Calu3 (cell line): Measurements from ENCODE around the gene NRIP3. TPM values are rescaled to one million over a fixed set of nuclear protein-coding genes. Genes with fewer than 3 reads are reported as not detected.

Source experiments
- BruUV-seq: library from RNA; stranded (reverse); fragments of 400-500 nt; replicated peaks from 2 replicates; lab custom pipeline; 2021; lab: Mats Ljungman, UMichigan
- CTCF ChIA-PET: fragments of 300-600 bp; sonication (Branson Sonifier 250); formaldehyde crosslinking; loops from one replicate; lab custom pipeline; 2022; ENCODE audit warnings: antibody characterized with exemption; lab: Charles Lee
- DNase-seq: peaks from one replicate; pipeline ENCODE4 v3.0.0; 2022
- H3K27ac Mint-ChIP-seq: one replicate; pipeline ENCODE4 v1.8.0; 2022; ENCODE audit warnings: mixed read lengths; ENCODE audit not compliant: unreplicated experiment
- H3K27me3 Mint-ChIP-seq: one replicate; pipeline ENCODE4 v1.8.0; 2022; ENCODE audit warnings: mixed read lengths; ENCODE audit not compliant: unreplicated experiment
- H3K36me3 Mint-ChIP-seq: one replicate; pipeline ENCODE4 v1.8.0; 2022; ENCODE audit warnings: mild to moderate bottlenecking, moderate library complexity, mixed read lengths; ENCODE audit not compliant: insufficient read depth, unreplicated experiment
- H3K4me1 Mint-ChIP-seq: one replicate; pipeline ENCODE4 v1.8.0; 2022; ENCODE audit warnings: mild to moderate bottlenecking, low read depth, mixed read lengths; ENCODE audit not compliant: unreplicated experiment
- H3K4me3 Mint-ChIP-seq: one replicate; pipeline ENCODE4 v1.8.0; 2022; ENCODE audit warnings: mild to moderate bottlenecking, low read depth, moderate library complexity, mixed read lengths; ENCODE audit not compliant: unreplicated experiment
- H3K9me3 Mint-ChIP-seq: one replicate; pipeline ENCODE4 v1.8.0; 2022; ENCODE audit warnings: low read depth, mixed read lengths; ENCODE audit not compliant: unreplicated experiment
- intact Hi-C: fragments of 100-400 bp; cut with micrococcal nuclease; formaldehyde crosslinking; loops from one replicate; pipeline ENCODE4 v1.10.0; 2022; ENCODE audit not compliant: unreplicated experiment
- total RNA-seq: library from RNA; stranded (reverse); gene quantifications from 2 replicates; pipeline ENCODE4 v1.2.3, GENCODE V29; 2022
- TF ChIP-seq, protein P1 (sequence below): fragments of 200-600 bp; IDR thresholded peaks from one replicate; pipeline ENCODE4 v1.8.0; 2022; ENCODE audit warnings: antibody characterized with exemption; ENCODE audit not compliant: unreplicated experiment

The NRIP3 gene
- total RNA-seq, 1 experiment from 2014 or later: 0.83 TPM

DNA sequence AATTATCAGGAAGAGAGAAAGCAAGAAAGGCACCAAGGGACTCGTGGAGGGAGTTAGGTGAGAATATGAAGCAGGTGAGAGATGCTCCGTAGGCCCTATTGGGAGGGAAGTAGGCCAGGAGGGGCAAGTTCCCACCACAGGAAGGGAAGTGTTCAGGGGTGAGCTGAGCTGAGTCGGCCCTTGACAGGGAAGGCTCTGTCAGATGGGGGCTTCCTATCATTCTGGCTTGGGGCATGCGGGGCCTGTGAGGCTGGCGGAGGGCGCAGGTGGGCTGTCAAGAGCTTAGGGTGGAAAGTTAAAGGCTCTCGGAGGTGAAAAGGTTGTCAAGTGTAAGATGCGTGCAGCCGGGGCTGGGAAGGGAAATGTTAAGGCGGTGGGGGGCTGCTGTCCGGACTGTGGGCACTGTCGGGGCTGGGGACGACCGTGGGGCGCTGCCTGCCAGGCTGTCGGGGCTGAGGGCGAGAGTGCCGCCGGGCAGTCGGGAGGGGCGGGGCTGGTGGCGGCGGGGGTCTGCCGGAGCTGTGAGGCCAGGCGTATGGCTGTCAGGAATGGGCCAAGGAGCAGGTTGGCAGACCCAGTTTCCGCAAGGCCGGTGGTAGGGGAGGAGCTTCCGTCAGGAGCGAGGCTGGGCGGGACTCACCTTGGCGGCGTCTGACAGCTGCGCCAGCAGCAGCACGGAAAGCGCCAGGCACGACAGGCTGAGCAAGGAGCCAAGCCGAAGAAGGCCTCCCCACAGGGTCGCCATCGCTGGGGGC lies 40.1 kb downstream of the NRIP3 start:
- intact Hi-C loops: loop anchor here (1.0 kb wide), 1 partner anchor 281 kb away; the partner anchor contains the start of genes RPL27A and TRIM66
- Mint-ChIP-seq H3K36me3 (peaks cover 21% of the 10 kb centered on the region), H3K27me3 (no peaks in the 10 kb centered on the region), H3K9me3 (no peaks in the 10 kb centered on the region), H3K27ac (peak overlapping the region; percentile 87), H3K4me1 (peaks cover 22% of the 10 kb centered on the region), H3K4me3 (peak overlapping the region; percentile 83)
- TF ChIP-seq, protein P1, sequence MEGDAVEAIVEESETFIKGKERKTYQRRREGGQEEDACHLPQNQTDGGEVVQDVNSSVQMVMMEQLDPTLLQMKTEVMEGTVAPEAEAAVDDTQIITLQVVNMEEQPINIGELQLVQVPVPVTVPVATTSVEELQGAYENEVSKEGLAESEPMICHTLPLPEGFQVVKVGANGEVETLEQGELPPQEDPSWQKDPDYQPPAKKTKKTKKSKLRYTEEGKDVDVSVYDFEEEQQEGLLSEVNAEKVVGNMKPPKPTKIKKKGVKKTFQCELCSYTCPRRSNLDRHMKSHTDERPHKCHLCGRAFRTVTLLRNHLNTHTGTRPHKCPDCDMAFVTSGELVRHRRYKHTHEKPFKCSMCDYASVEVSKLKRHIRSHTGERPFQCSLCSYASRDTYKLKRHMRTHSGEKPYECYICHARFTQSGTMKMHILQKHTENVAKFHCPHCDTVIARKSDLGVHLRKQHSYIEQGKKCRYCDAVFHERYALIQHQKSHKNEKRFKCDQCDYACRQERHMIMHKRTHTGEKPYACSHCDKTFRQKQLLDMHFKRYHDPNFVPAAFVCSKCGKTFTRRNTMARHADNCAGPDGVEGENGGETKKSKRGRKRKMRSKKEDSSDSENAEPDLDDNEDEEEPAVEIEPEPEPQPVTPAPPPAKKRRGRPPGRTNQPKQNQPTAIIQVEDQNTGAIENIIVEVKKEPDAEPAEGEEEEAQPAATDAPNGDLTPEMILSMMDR: no peak
- no TSS peak for BruUV-seq
- CTCF ChIA-PET: interaction anchor here (0.5 to 1.8 kb wide), 3 partner anchors 49 to 174 kb away, joined by 3 to 11 read pairs (median 3); no protein-coding TSS in a partner anchor
- peak; percentile 87 for DNase-seq

- Mint-ChIP-seq H3K36me3 (peaks cover 21% of the 10 kb centered on the region), H3K4me1 (peaks cover 22% of the 10 kb centered on the region), H3K27me3 (no peaks in the 10 kb centered on the region), H3K9me3 (no peaks in the 10 kb centered on the region), H3K27ac (peak overlapping the region; percentile 87), H3K4me3 (peak overlapping the region; percentile 83)
- intact Hi-C loops: no loop called here
- DNase-seq: no peak
- TF ChIP-seq, protein P1: no peak
- BruUV-seq: no TSS peak
- CTCF ChIA-PET: no interaction called here
These were observed 41.0 kb downstream of the NRIP3 start for GRCh38 chr11:8962841-8963240.

GRCh38 chr11:8961401-8961800 lies 42.4 kb downstream of the NRIP3 start:
- CTCF ChIA-PET: no interaction called here
- Mint-ChIP-seq H3K27ac (no peak overlapping the region), H3K27me3 (no peaks in the 10 kb centered on the region), H3K4me1 (peaks cover 22% of the 10 kb centered on the region), H3K4me3 (no peak overlapping the region), H3K36me3 (peaks cover 21% of the 10 kb centered on the region), H3K9me3 (no peaks in the 10 kb centered on the region)
- BruUV-seq: no TSS peak
- TF ChIP-seq, protein P1: no peak
- intact Hi-C loops: no loop called here
- no peak for DNase-seq

DNA sequence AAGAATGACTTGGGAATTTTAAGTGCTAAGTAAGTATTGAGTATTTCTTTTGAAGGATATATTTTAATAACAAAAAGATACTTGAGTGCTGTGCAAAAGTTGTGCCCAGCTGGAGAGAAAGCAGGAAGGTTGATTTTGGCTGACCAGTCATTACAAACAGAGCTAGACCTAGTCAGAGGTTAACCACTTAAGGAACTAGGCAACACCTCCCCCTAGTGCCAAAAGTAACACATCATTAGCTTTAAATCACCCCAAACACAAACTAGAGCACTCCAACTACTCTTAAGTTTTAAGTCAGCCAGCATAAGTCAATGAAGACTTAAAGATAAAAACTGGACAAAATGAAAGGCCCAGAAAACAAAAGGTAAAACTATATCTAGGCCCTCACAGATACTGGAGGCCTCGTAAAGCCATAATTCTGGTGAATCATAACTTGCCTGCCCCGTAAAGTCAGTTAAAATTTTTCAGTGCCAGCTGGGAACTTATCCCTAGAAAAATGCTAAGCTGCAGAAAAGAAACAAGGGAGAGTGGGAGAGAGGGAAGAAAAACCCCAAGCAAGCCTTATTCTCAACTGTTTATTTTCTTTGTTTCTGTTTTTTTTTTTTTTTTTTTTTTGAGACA lies 44.1 kb downstream of the NRIP3 start:
- H3K27ac Mint-ChIP-seq: no peak overlapping the region
- peaks cover 22% of the 10 kb centered on the region for H3K4me1 Mint-ChIP-seq
- TF ChIP-seq, protein P1: peak; percentile 47
- peak; percentile 50 for DNase-seq
- H3K9me3 Mint-ChIP-seq: no peaks in the 10 kb centered on the region
- no peak overlapping the region for H3K4me3 Mint-ChIP-seq
- intact Hi-C loops: loop anchor here (1.0 to 2.0 kb wide), 2 partner anchors 45 to 271 kb away; no protein-coding TSS in a partner anchor
- no peaks in the 10 kb centered on the region for H3K27me3 Mint-ChIP-seq
- CTCF ChIA-PET: interaction anchor here (0.8 to 2.1 kb wide), 12 partner anchors 33 to 712 kb away, joined by 3 to 17 read pairs (median 5); partner anchors contain the start of gene AKIP1
- peaks cover 16% of the 10 kb centered on the region for H3K36me3 Mint-ChIP-seq
- BruUV-seq: no TSS peak
